Activated T-helper 1 cell treated with anti-CD3 and anti-CD28 coated beads, Interleukin-12 subunit alpha, Interleukin-12 subunit beta, Interleukin-2, Interleukin-4 antibody, amounts not matched to agents 30 ng/mL and 10 ng/mL and 1 ng/mL, durations not matched to agents 14 hours and 24 hours and 36 hours (primary cell): ENCODE measurements around the gene S100A10. TPM values are rescaled to one million over a fixed set of nuclear protein-coding genes. Genes with fewer than 3 reads are reported as not detected.

Source experiments
- total RNA-seq: library from RNA; stranded (reverse); gene quantifications from 2 replicates; pipeline ENCODE4 v1.2.3, GENCODE V29; 2022

S100A10 gene
- total RNA-seq, 1 donor from 2014 or later: 105 TPM

Other genes starting within 250 kb of the S100A10 start
- 136 and 141 TPM in 2 replicates for gene MRPL9, start 230.4 kb downstream of the S100A10 start, total RNA-seq
- gene TDRKH, start 203.4 kb downstream of the S100A10 start, total RNA-seq: 14.6 and 16.4 TPM in 2 replicates
- gene LINGO4, start 188.4 kb downstream of the S100A10 start, total RNA-seq: 0.07 and 0.10 TPM in 2 replicates
- gene RORC, start 162.1 kb downstream of the S100A10 start, total RNA-seq: 2.6 and 2.7 TPM in 2 replicates
- 1.0 and 1.2 TPM in 2 replicates for gene C2CD4D, start 154.0 kb downstream of the S100A10 start, total RNA-seq
- not detected in 2 replicates for gene THEM5, start 140.1 kb downstream of the S100A10 start, total RNA-seq
- 24.7 and 27.5 TPM in 2 replicates for gene THEM4, start 84.3 kb downstream of the S100A10 start, total RNA-seq
- 203 and 205 TPM in 2 replicates for gene S100A11, start 43.1 kb upstream of the S100A10 start, total RNA-seq
- gene TCHHL1, start 95.2 kb upstream of the S100A10 start, total RNA-seq: not detected in 2 replicates
- not detected in 2 replicates for gene TCHH, start 121.6 kb upstream of the S100A10 start, total RNA-seq
- not detected in 2 replicates for gene RPTN, start 165.4 kb upstream of the S100A10 start, total RNA-seq
- not detected in 2 replicates for gene HRNR, start 230.3 kb upstream of the S100A10 start, total RNA-seq